ENCODE measurements around the gene F7.

GRCh38 chr13:113157929-113158747, 52.5 kb downstream of the F7 start, which contains the start of gene PROZ:
- TF ChIP-seq GATA2 (IDR thresholded peaks at IDR 0.05; ENCODE audit: low read depth, low read length) (no peak), GATA3 (IDR thresholded peaks at IDR 0.05; ENCODE audit: low read depth, low read length) (no peak)

Measured in SH-SY5Y (cell line).